Loucy (cell line): Measurements from ENCODE around the gene STAT5A.

Source experiments
- CTCF ChIP-seq: fragments of 200-600 bp; sonication (generic); conservative IDR thresholded peaks from 2 replicates; pipeline ENCODE4 v1.5.1; 2014; ENCODE audit warnings: mild to moderate bottlenecking, antibody characterized with exemption, low read length
- EZH2phosphoT487 ChIP-seq: fragments of 200-600 bp; IDR thresholded peaks from 2 replicates; pipeline ENCODE4 v1.6.1; 2018; ENCODE audit warnings: antibody characterized with exemption, mild to moderate bottlenecking, moderate library complexity, borderline replicate concordance

- TF ChIP-seq CTCF (no peak), EZH2phosphoT487 (no peak)
Measured at GRCh38 chr17:42308446-42308845, 20.1 kb downstream of the STAT5A start.
